Effector memory CD4-positive, alpha-beta T cell (primary cell): ENCODE measurements around the gene GSTK1.

Experiments used
- DNase-seq, 3 donors: peaks; one replicate each; pipeline ENCODE4 v3.0.0-alpha.2; 2020
- H3K27ac ChIP-seq: 2 replicates; pipeline ENCODE4 v1.7.0; 2013; ENCODE audit warnings: mild to moderate bottlenecking, low read length, moderate library complexity; ENCODE audit not compliant: insufficient read depth, poor library complexity, severe bottlenecking
- H3K27me3 ChIP-seq: replicated peaks from 2 replicates; pipeline ENCODE4 v1.7.0; 2013; ENCODE audit warnings: mild to moderate bottlenecking, low read length; ENCODE audit not compliant: insufficient read depth, control insufficient read depth, poor library complexity, severe bottlenecking
- H3K36me3 ChIP-seq: 2 replicates; pipeline ENCODE4 v1.7.0; 2013; ENCODE audit warnings: mild to moderate bottlenecking, low read length, moderate library complexity; ENCODE audit not compliant: control insufficient read depth, insufficient read depth
- H3K4me1 ChIP-seq: 2 replicates; pipeline ENCODE4 v1.7.0; 2013; ENCODE audit warnings: low read length, mild to moderate bottlenecking; ENCODE audit not compliant: control insufficient read depth, insufficient read depth, poor library complexity, severe bottlenecking
- H3K4me3 ChIP-seq: 2 replicates; pipeline ENCODE4 v1.7.0; 2013; ENCODE audit warnings: low read length, low read depth, mild to moderate bottlenecking; ENCODE audit not compliant: insufficient read depth, poor library complexity, severe bottlenecking
- H3K9me3 ChIP-seq: 2 replicates; pipeline ENCODE4 v1.7.0; 2013; ENCODE audit warnings: mild to moderate bottlenecking, low read length, moderate library complexity; ENCODE audit not compliant: control insufficient read depth

GSTK1 gene

GRCh38 chr7:143248761-143249354 lies 14.4 kb upstream of the GSTK1 start:
- Histone ChIP-seq H3K27me3 (no peaks in the 10 kb centered on the region), H3K36me3 (no peaks in the 10 kb centered on the region), H3K27ac (no peak overlapping the region), H3K9me3 (no peaks in the 10 kb centered on the region), H3K4me3 (no peak overlapping the region), H3K4me1 (peaks cover 42% of the 10 kb centered on the region)
- DNase-seq, result no peak

- no peaks in the 10 kb centered on the region for H3K9me3 ChIP-seq
- DNase-seq, result no peak
- no peaks in the 10 kb centered on the region for H3K36me3 ChIP-seq
- no peaks in the 10 kb centered on the region for H3K27me3 ChIP-seq
- peak overlapping the region; percentile 42 for H3K27ac ChIP-seq
- no peak overlapping the region for H3K4me3 ChIP-seq
- H3K4me1 ChIP-seq, result peaks cover 42% of the 10 kb centered on the region
Observed at GRCh38 chr7:143250199-143250598, 13.0 kb upstream of the GSTK1 start.

- peaks cover 42% of the 10 kb centered on the region for H3K4me1 ChIP-seq
- no peak for DNase-seq
- no peak overlapping the region for H3K4me3 ChIP-seq
- H3K36me3 ChIP-seq, result no peaks in the 10 kb centered on the region
- H3K9me3 ChIP-seq, result no peaks in the 10 kb centered on the region
- H3K27me3 ChIP-seq, result no peaks in the 10 kb centered on the region
- peak overlapping the region; percentile 59 for H3K27ac ChIP-seq
Observed at GRCh38 chr7:143250822-143251221, 12.4 kb upstream of the GSTK1 start.

- no peak overlapping the region for H3K27ac ChIP-seq
- H3K4me1 ChIP-seq, result peaks cover 32% of the 10 kb centered on the region
- H3K27me3 ChIP-seq, result no peaks in the 10 kb centered on the region
- no peaks in the 10 kb centered on the region for H3K36me3 ChIP-seq
- no peak overlapping the region for H3K4me3 ChIP-seq
- no peaks in the 10 kb centered on the region for H3K9me3 ChIP-seq
- no peak for DNase-seq
Observed at GRCh38 chr7:143252006-143252405, 11.2 kb upstream of the GSTK1 start.

GRCh38 chr7:143255564-143255963 lies 7.7 kb upstream of the GSTK1 start:
- Histone ChIP-seq H3K9me3 (no peaks in the 10 kb centered on the region), H3K4me1 (peaks cover 31% of the 10 kb centered on the region), H3K36me3 (no peaks in the 10 kb centered on the region), H3K27ac (no peak overlapping the region), H3K4me3 (no peak overlapping the region), H3K27me3 (no peaks in the 10 kb centered on the region)
- no peak for DNase-seq

GRCh38 chr7:143256325-143256724 lies 6.9 kb upstream of the GSTK1 start:
- Histone ChIP-seq H3K4me1 (peaks cover 30% of the 10 kb centered on the region), H3K9me3 (no peaks in the 10 kb centered on the region), H3K4me3 (no peak overlapping the region), H3K27ac (no peak overlapping the region), H3K27me3 (no peaks in the 10 kb centered on the region), H3K36me3 (no peaks in the 10 kb centered on the region)
- no peak for DNase-seq

GRCh38 chr7:143256932-143257331 lies 6.3 kb upstream of the GSTK1 start:
- no peaks in the 10 kb centered on the region for H3K9me3 ChIP-seq
- no peaks in the 10 kb centered on the region for H3K27me3 ChIP-seq
- H3K4me1 ChIP-seq, result peaks cover 25% of the 10 kb centered on the region
- H3K4me3 ChIP-seq, result no peak overlapping the region
- H3K27ac ChIP-seq, result no peak overlapping the region
- no peak for DNase-seq
- H3K36me3 ChIP-seq, result no peaks in the 10 kb centered on the region

GRCh38 chr7:143257501-143257900 lies 5.7 kb upstream of the GSTK1 start:
- peaks cover 22% of the 10 kb centered on the region for H3K4me1 ChIP-seq

GRCh38 chr7:143258831-143259230 lies 4.4 kb upstream of the GSTK1 start:
- Histone ChIP-seq H3K27me3 (no peaks in the 10 kb centered on the region), H3K36me3 (no peaks in the 10 kb centered on the region), H3K4me1 (peaks cover 26% of the 10 kb centered on the region), H3K4me3 (peak overlapping the region; percentile 27), H3K27ac (peak overlapping the region; percentile 59), H3K9me3 (no peaks in the 10 kb centered on the region)
- DNase-seq, result no peak

More at GRCh38 chr7:143257501-143257900, 5.7 kb upstream of the GSTK1 start:
- Histone ChIP-seq H3K4me3 (no peak overlapping the region), H3K9me3 (no peaks in the 10 kb centered on the region), H3K27me3 (no peaks in the 10 kb centered on the region), H3K27ac (no peak overlapping the region), H3K36me3 (no peaks in the 10 kb centered on the region)
- DNase-seq, result no peak

GRCh38 chr7:143259765-143260164 lies 3.5 kb upstream of the GSTK1 start:
- Histone ChIP-seq H3K27ac (peak overlapping the region; percentile 59), H3K9me3 (no peaks in the 10 kb centered on the region), H3K4me1 (peaks cover 31% of the 10 kb centered on the region), H3K4me3 (no peak overlapping the region), H3K27me3 (no peaks in the 10 kb centered on the region), H3K36me3 (no peaks in the 10 kb centered on the region)
- no peak for DNase-seq
